GM20431 (cell line): Measurements from ENCODE around the gene HDAC11.
"Not testable (repeated sequence)": the region's sequence is repeated elsewhere in the genome, so short reads cannot be mapped to it uniquely, and the experiment has no call there.

ENCODE experiments used
- in situ Hi-C: fragments of 300-500 bp; cut with MseI, MboI; formaldehyde crosslinking; loops from one replicate; pipeline ENCODE4 v1.15.0; 2020; ENCODE audit warnings: low sequenced_read_pairs; ENCODE audit not compliant: unreplicated experiment

Gene HDAC11

GRCh38 chr3:13465236-13465873 is 14.8 kb upstream of the HDAC11 start:
- in situ Hi-C loops, result loop anchor here (25.0 kb wide), 1 partner anchor 378 kb away; no protein-coding TSS in a partner anchor

- in situ Hi-C loops, result loop anchor here (25.0 kb wide), 1 partner anchor 379 kb away; no protein-coding TSS in a partner anchor
These were observed 13.3 kb upstream of the HDAC11 start for GRCh38 chr3:13466781-13467180.

GRCh38 chr3:13470894-13471574 is 9.1 kb upstream of the HDAC11 start:
- in situ Hi-C loops, result loop anchor here (25.0 kb wide), 1 partner anchor 384 kb away; no protein-coding TSS in a partner anchor

- in situ Hi-C loops, result loop anchor here (25.0 kb wide), 1 partner anchor 385 kb away; no protein-coding TSS in a partner anchor
These were observed 7.8 kb upstream of the HDAC11 start for GRCh38 chr3:13472286-13472685.

GRCh38 chr3:13473020-13473419 is 7.1 kb upstream of the HDAC11 start:
- in situ Hi-C loops, result loop anchor here (25.0 kb wide), 1 partner anchor 386 kb away; no protein-coding TSS in a partner anchor

DNA sequence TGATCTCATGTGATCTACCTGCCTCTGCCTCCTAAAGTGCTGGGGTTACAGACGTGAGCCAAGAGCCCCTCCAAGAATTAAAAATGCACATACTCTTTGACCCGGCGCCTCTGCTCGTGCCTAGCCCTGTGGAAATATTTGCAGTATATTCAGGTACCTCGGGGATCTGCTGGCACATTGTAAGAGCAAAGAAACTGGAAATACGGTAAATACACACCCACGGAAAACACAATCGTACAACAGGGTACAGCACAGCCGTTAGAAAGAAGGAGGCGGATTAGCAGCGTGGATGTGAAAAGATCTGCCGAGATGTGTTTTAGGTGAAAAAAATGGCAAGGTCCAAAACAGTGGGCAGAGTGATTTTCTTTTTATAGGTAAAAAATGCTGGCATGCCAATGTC is 6.1 kb upstream of the HDAC11 start:
- in situ Hi-C loops, result loop anchor here (25.0 kb wide), 1 partner anchor 387 kb away; no protein-coding TSS in a partner anchor

DNA sequence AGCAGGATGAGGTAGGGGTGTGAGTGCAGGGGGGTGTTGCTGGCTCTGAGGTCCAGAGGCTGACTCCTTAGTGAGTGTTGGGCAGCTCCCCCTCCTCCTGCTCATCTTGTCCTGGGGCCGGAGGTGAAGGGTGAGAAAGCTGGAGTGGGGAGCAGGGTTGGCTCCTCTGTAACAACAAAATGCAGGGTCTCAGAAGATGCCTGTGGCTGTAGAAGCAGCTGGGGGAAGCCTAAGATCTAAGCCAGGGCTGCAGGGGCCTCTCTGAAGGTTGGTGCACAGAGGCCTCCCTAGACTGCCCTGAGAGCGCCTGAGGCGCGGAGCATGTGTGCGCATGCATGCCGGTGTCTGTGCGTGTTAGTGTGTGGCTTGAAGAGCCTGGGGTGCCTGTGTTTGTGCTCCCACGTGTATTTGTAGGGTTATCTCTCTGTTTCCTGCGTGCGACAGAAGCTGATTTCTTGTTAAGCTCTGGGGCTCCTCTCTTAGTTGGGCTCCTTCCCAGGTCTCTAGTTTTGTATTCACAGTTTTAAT is 5.3 kb upstream of the HDAC11 start:
- in situ Hi-C loops, result loop anchor here (25.0 kb wide), 1 partner anchor 388 kb away; no protein-coding TSS in a partner anchor

DNA sequence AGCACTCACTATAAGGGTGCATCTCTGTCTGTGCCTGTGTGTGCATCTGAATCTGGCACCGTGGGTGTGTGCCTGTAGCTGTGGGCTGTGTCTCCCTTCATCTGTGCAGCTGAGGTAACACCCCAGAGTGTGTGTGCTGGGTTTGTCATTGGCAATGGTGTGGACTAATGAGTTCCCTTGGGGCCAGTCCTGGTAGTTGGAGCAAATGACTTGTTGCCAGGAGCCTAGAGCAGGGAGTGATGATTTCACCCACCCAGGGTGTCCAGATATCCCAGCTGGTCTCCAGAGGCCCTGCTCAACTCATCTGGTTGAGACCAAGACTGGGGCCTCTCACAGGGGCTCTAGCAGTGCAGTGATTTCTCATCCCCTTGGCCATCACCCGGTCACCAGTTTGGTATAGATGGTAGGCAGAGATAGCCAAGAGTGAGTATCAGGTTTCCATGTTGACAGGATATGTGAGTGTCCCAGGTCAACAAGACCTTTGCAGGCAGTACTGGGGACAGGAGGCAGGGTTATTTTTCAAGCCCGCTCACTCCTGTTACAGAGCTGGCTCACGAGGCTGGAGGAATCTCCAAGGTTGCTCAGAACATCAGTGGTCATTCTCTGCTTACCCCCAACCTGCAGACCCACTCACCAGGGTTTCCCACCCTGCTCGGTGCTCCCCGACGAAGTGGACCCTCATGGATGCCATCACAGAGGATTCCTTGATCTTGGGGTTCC is 4.1 kb upstream of the HDAC11 start:
- in situ Hi-C loops, result no loop called here

DNA sequence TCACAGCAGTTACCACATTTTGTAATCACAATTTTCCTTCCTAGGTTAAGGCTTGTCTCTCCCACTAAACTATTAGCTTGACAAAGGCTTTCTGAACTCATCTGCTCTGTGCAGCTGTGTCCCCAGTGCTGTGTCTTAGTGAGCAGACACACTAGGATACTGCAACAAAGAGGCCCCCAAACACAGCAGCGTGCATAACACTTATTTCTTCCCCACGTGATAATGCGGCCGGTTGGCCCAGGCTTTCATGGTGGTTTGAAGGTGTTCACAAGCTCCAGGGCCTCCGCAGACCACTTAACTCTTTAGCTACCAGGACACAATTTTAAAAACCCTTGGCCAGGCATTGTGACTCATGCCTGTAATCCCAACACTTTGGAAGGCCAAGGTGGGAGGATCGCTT is 2.2 kb upstream of the HDAC11 start:
- in situ Hi-C loops, result no loop called here

GRCh38 chr3:13479332-13479581 is 849 bp upstream of the HDAC11 start:
- in situ Hi-C loops, result no loop called here

DNA sequence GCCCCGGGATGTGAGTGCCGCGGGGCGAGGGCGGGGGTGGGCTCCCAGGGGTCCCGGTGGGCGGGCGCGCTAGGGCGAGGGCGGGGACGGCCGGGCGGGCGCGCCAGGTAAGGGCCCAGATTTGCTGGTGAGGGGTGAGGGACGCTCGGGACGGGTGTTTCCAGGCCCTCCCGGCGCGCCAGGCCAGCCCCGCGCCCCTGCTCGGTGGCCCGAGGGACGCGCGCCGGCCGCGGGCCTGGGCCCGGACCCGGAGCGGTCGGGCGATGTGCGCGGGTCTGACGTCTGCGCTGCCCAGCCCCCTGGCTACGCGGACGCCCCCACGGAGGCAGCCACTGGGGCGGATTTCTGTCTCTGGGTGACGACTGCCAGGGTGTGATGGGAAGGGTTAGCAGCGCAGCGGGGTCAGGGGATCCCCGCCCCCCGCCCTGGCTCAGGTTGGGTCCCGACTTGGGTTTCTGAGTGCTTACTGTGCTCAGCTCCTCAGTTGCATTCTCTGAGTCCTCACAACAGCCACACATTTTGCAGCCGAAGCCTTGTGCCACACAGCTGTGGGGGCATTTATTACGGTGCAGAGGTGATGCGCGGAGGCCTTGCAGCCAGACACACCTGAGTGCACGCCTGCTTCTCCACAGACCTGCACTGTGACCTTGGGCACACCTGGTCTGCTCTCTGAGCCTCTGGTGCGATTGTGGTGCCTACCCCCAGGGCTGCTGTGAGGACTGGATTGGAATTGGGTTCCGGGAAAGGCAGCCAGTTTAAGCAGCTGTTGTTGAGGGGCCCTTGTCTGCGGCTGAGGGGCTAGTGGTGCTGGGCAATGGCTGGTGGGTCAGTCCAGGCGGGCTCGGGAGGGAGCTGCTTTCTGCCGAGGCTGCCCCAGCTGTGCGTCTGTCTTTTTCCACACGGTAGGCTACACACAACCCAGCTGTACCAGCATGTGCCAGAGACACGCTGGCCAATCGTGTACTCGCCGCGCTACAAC is 523 bp downstream of the HDAC11 start:
- in situ Hi-C loops, result no loop called here

DNA sequence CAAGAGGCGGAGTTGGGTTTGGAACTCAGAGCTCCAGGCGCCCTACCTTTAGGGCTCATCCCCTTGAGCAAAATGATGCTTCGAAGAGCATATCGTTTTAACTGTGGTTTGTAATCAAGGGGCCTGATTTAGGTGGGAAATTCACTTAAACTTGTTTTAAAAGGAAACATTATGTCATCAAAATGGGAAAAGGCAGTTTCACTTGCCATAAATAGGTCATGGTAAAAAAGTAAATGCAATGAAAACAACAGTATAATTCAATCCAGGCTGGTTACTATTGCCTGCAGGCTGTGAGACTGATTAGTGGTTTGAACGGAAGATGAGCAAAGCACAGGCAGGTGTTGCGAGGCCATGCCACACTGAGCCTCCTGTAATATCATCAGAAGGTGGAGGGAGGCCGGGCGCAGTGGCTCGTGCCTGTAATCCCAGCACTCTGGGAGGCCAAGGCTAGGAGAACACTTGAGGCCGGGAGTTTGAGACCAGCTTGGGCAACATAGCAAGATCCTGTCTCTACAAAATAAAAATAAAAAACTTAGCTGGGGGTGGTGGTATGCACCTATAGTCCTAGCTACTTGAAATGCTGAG is 2.1 kb downstream of the HDAC11 start:
- in situ Hi-C loops, result no loop called here

DNA sequence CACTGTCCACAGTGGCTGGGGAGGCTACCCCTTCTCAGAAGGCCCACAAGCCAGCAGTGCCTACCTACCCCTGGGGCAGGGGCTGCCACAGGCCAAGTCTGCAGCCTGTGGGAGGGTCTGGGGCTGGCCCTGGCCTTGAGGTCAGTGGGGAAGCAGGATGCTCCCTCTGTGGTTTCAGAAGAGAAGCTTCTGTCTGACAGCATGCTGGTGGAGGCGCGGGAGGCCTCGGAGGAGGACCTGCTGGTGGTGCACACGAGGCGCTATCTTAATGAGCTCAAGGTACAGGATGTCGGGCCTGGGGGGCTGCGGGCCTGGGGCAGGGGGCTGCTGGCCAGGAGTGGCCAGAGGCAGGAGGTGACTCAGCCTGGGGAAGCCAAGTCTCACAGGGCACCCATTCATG is 3.2 kb downstream of the HDAC11 start:
- in situ Hi-C loops, result no loop called here

- in situ Hi-C loops, result no loop called here
These were observed 4.0 kb downstream of the HDAC11 start for GRCh38 chr3:13483988-13484695.

DNA sequence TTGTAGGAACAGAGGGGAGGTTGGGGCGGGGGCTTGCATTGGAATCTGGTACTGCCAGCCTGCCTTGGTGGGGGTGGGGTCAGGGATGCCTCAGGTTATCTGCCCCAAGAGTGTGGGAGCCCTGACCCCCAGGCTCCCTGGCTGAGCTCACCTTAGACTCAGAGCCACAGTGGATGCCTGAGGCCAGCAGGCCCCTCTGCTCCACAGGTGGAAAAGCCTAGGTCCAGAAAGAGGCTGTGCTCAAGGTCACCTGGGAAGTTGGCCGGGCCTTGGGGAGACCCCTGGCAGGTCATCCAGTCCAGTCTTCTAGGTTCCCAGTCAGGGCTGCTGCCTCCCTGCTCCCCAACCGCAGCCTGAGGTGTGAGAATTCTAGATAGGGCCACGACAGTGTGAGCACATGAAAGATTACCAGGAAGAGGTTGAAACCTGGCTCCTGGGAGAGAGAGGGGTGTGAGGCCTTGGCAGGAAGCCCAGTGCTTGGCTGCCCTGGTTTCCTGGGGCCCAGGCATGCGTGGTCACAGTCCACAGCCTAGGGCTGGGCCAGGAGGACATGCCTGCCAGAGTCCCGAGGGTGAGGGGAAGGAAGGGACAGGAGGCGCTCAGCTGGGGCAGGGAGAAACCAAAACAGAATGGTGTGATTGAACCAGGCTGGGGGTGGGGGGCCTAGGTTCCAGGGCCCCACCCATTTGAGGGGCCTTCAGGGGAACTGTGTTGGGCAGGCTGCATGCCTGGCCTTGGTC is 4.9 kb downstream of the HDAC11 start:
- in situ Hi-C loops, result no loop called here

- in situ Hi-C loops, result not testable (repeated sequence)
These were observed 5.8 kb downstream of the HDAC11 start for GRCh38 chr3:13485630-13486562.

DNA sequence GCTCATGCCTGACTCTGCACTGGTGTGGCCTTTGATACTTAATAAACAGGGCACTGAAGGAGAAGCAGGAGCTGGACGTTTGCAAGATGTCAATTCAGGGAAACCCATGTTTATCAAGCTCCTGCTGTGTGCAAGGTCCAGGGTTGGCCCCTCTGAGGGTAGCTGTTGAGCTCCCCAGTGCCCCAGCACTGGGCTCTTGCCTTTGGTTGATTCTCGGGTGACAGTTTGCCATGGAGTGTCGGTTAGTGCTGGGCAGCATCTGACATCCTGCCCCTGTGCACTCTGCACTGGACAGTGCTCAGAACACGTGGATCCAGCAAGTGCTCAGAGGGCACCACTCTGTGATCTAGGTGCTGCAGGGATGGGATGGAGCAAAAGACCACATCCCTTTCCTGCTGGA is 7.3 kb downstream of the HDAC11 start:
- in situ Hi-C loops, result no loop called here
